HL-60/S4 treated with retinoic acid at 250 ng/mL for 4 days and 3 days (cell line): Measurements from ENCODE around the gene MSLN.
"Not testable (repeated sequence)": the region's sequence is repeated elsewhere in the genome, so short reads cannot be mapped to it uniquely, and the experiment has no call there.

Source experiments
- in situ Hi-C: fragments of 300-500 bp; cut with MboI; formaldehyde crosslinking; loops from 2 replicates; pipeline ENCODE4 v1.7.0; 2022; ENCODE audit warnings: low sequenced_read_pairs

The MSLN gene

GRCh38 chr16:751152-752006 lies 9.2 kb upstream of the MSLN start:
- in situ Hi-C loops = no loop called here

GRCh38 chr16:752007-752312 lies 8.6 kb upstream of the MSLN start:
- in situ Hi-C loops = no loop called here

GRCh38 chr16:754121-754607 lies 6.4 kb upstream of the MSLN start:
- in situ Hi-C loops = not testable (repeated sequence)

- in situ Hi-C loops = no loop called here
Observed at GRCh38 chr16:754656-755055, 5.9 kb upstream of the MSLN start.

- in situ Hi-C loops = no loop called here
Observed at GRCh38 chr16:756428-756827, 4.1 kb upstream of the MSLN start.

GRCh38 chr16:759110-759910 lies 1.2 kb upstream of the MSLN start:
- in situ Hi-C loops = no loop called here

- in situ Hi-C loops = no loop called here
Observed at GRCh38 chr16:760065-760464, 469 bp upstream of the MSLN start.

- in situ Hi-C loops = no loop called here
Observed at GRCh38 chr16:761625-762513, 1.3 kb downstream of the MSLN start.

GRCh38 chr16:762595-763268 lies 2.2 kb downstream of the MSLN start:
- in situ Hi-C loops = no loop called here

- in situ Hi-C loops = no loop called here
Observed at GRCh38 chr16:763369-764183, 3.0 kb downstream of the MSLN start.

- in situ Hi-C loops = no loop called here
Observed at GRCh38 chr16:764184-764750, 3.7 kb downstream of the MSLN start.

GRCh38 chr16:764848-765487 lies 4.4 kb downstream of the MSLN start:
- in situ Hi-C loops = no loop called here

- in situ Hi-C loops = no loop called here
Observed at GRCh38 chr16:765488-765865, 4.9 kb downstream of the MSLN start.

- in situ Hi-C loops = no loop called here
Observed at GRCh38 chr16:766008-766819, 5.7 kb downstream of the MSLN start.

- in situ Hi-C loops = no loop called here
Observed at GRCh38 chr16:766820-767640, 6.5 kb downstream of the MSLN start.

- in situ Hi-C loops = no loop called here
Observed at GRCh38 chr16:767743-768235, 7.3 kb downstream of the MSLN start.

GRCh38 chr16:768428-768827 lies 7.9 kb downstream of the MSLN start:
- in situ Hi-C loops = no loop called here
